GM19324 (cell line): ENCODE measurements around the gene CFTR.

Experiments
- ATAC-seq: cut with Tn5 transposase; IDR thresholded peaks from one replicate; pipeline ENCODE4 v1.9.1; 2021; ENCODE audit warnings: mild to moderate bottlenecking, moderate library complexity; ENCODE audit not compliant: unreplicated experiment, low FRiP score

The CFTR gene

DNA sequence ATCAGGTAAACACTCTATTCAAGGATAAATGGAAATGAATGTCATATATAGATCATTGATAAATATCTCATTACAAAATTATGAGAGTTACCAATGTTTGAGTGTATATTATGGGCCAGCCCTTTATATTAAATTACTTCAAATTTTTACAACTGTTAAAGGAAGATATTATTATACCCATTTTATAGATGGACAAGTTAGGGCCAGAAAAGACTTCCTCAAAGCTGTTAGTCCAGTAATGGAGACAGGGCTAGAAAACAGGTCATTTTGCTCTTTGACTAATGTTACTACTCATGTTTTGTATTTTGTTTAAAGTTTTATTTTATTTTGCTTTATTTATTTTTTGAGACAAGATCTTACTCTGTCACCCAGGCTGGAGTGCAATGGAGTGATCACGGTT, 101.6 kb downstream of the CFTR start:
- ATAC-seq: no peak

- no peak for ATAC-seq
Measured at GRCh38 chr7:117582219-117582704, 102.4 kb downstream of the CFTR start.

GRCh38 chr7:117587931-117588330, 108.1 kb downstream of the CFTR start:
- no peak for ATAC-seq

- no peak for ATAC-seq
Measured at GRCh38 chr7:117588352-117588794, 108.5 kb downstream of the CFTR start.

- ATAC-seq: no peak
Measured at GRCh38 chr7:117590191-117590590, 110.4 kb downstream of the CFTR start.

DNA sequence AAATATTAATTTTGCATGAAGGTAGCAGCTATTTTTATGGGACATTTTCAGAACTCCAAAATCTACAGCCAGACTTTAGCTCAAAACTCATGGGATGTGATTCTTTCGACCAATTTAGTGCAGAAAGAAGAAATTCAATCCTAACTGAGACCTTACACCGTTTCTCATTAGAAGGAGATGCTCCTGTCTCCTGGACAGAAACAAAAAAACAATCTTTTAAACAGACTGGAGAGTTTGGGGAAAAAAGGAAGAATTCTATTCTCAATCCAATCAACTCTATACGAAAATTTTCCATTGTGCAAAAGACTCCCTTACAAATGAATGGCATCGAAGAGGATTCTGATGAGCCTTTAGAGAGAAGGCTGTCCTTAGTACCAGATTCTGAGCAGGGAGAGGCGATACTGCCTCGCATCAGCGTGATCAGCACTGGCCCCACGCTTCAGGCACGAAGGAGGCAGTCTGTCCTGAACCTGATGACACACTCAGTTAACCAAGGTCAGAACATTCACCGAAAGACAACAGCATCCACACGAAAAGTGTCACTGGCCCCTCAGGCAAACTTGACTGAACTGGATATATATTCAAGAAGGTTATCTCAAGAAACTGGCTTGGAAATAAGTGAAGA, 112.3 kb downstream of the CFTR start:
- ATAC-seq: no peak

DNA sequence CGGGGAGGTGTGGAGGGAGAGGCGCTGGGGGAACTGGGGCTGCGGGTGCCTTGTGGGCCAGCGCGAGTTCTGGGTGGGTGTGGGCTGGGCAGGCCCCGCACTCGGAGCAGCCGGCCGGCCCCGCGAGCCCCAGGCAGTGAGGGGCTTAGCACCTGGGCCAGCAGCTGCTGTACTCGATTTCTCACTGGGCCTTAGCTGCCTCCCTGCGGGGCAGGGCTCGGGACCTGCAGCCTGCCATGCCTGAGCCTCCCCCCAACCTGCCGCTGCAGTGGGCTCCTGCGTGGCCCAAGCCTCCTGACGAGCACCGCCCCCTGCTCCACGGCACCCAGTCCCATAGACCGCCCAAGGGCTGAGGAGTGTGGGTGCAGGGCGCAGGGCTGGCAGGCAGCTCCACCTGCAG, 116.3 kb downstream of the CFTR start:
- no peak for ATAC-seq

- no peak for ATAC-seq
Measured at GRCh38 chr7:117597755-117598154, 117.9 kb downstream of the CFTR start.

- ATAC-seq: no peak
Measured at GRCh38 chr7:117600911-117601310, 121.1 kb downstream of the CFTR start.

GRCh38 chr7:117603627-117604026, 123.8 kb downstream of the CFTR start:
- ATAC-seq: no peak

DNA sequence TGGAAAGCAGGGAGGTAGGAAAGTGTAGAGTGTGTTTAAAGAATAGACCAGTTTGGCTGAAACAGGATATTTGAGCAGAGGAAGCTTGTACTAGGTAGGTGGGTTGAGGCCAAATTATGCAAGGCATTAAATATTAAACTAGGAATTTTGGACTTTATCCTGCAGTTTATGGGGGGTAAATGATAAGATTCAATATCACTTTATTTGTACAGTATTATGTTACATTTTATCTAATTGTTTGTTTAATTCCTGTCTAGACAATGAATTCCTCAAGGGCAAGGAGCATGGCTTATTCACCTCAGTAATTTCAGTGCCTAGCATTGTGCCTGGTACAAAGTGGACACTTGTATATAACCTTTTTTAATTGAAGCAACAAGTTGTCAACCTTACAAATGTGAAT, 125.9 kb downstream of the CFTR start:
- no peak for ATAC-seq

- ATAC-seq: no peak
Measured at GRCh38 chr7:117606132-117606531, 126.3 kb downstream of the CFTR start.

DNA sequence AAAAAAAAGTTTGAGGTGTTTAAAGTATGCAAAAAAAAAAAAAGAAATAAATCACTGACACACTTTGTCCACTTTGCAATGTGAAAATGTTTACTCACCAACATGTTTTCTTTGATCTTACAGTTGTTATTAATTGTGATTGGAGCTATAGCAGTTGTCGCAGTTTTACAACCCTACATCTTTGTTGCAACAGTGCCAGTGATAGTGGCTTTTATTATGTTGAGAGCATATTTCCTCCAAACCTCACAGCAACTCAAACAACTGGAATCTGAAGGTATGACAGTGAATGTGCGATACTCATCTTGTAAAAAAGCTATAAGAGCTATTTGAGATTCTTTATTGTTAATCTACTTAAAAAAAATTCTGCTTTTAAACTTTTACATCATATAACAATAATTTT, 130.6 kb downstream of the CFTR start:
- no peak for ATAC-seq

DNA sequence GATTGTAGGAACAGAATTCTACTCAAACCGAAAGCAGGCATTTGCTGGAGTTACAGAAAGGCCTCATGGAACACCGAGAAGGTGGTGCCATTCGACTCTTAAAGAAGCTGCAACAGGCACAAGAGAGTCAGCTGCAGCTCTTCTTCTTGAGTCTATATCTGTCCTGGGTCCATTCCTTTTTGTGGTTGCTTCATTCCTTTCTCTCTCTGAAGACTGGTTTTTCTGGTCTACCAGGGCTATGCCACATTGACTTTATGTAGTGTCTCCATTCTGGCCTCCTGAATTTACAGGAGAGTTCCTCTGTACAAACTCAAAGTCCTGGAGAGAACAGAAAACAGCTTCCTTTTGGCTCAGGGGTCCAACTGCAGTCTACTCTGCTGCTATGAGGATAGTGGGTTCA, 132.8 kb downstream of the CFTR start:
- ATAC-seq: no peak

DNA sequence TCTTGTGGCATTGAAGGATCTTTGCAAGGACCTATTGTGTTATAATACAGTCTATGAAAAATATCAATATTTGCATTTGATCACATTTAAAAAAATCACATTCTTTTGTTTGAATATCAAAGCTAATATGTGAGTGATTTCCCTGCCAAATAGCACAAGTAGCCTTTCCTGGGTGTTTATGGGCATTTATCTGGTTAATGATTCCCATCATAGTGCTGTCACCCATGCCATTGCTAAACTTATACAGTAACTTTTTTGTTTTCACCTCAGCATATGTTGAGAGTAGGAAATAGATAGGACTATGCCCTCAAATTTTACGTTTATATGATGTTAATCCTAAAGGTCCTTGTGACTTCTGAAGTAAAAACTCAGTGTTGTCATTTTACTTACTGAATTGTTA, 136.9 kb downstream of the CFTR start:
- no peak for ATAC-seq

- ATAC-seq: no peak
Measured at GRCh38 chr7:117619681-117620080, 139.9 kb downstream of the CFTR start.

GRCh38 chr7:117621075-117621618, 141.3 kb downstream of the CFTR start:
- ATAC-seq: no peak

- no peak for ATAC-seq
Measured at GRCh38 chr7:117623606-117624005, 143.8 kb downstream of the CFTR start.

GRCh38 chr7:117630501-117630900, 150.7 kb downstream of the CFTR start:
- ATAC-seq: no peak

- no peak for ATAC-seq
Measured at GRCh38 chr7:117630907-117631564, 151.2 kb downstream of the CFTR start.

GRCh38 chr7:117631652-117632051, 151.8 kb downstream of the CFTR start:
- no peak for ATAC-seq

DNA sequence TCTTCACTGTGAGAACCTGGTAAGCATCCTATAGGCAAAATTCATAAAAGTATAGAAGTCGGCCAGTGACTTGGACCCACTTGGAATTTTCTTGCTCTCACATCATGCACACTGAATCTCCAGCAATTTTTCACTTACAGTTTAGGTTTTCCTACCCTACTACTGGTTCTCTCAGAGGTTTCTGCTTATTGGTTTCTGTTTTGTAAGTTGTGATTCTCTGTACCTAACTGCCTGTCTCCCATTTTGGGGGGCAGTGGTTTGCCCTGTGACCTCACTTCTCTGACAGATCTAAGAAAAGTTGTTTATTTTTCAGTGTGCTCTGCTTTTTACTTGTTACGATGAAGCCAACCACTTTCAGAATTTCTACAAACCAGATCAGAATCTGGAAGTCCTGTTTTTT, 158.1 kb downstream of the CFTR start:
- no peak for ATAC-seq
